PC-3 (cell line): ENCODE measurements around the gene EGLN2. TPM values are rescaled to one million over a fixed set of nuclear protein-coding genes. Genes with fewer than 3 reads are reported as not detected.
A peak's percentile ranks its signal among the peaks of the same experiment; 100 is the strongest.

Experiments
- ATAC-seq: fragments of 200-7000 bp; cut with Tn5 transposase; 2 replicates; pipeline ENCODE4 v1.9.1; 2020; ENCODE audit warnings: mild to moderate bottlenecking, moderate library complexity
- BruUV-seq: library from RNA; stranded (reverse); fragments of 400-500 nt; replicated peaks from 2 replicates; lab custom pipeline; 2021; lab: Mats Ljungman, UMichigan
- CTCF ChIA-PET: fragments of 300-600 bp; sonication (Branson Sonifier 250); formaldehyde crosslinking; loops from one replicate; lab custom pipeline; 2022; ENCODE audit warnings: antibody characterized with exemption; lab: Charles Lee
- POLR2A ChIA-PET: fragments of 300-600 bp; sonication (Branson Sonifier 250); formaldehyde crosslinking; loops from one replicate; lab custom pipeline; 2022; ENCODE audit warnings: antibody characterized with exemption; ENCODE audit not compliant: unreplicated experiment; lab: Charles Lee
- DNase-seq: peaks from one replicate; pipeline ENCODE4 v3.0.0-alpha.2; 2015
- H2AFZ ChIP-seq: fragments of 300-600 bp; sonication (generic); 2 replicates; pipeline ENCODE4 v1.6.0; 2016; ENCODE audit warnings: antibody characterized with exemption, low read length
- H3F3A ChIP-seq: fragments of 300-600 bp; sonication (generic); one replicate; pipeline ENCODE4 v1.6.0; 2017; ENCODE audit warnings: antibody characterized with exemption, low read length, control low read depth, mild to moderate bottlenecking; ENCODE audit not compliant: unreplicated experiment
- H3K27ac ChIP-seq: fragments of 300-600 bp; sonication (generic); 2 replicates; pipeline ENCODE4 v1.5.1; 2016; ENCODE audit warnings: mild to moderate bottlenecking, low read length
- H3K27me3 ChIP-seq: fragments of 300-600 bp; sonication (generic); 2 replicates; pipeline ENCODE4 v1.6.1; 2016; ENCODE audit warnings: low read length, mixed read lengths
- H3K36me3 ChIP-seq: fragments of 300-600 bp; sonication (generic); 2 replicates; pipeline ENCODE4 v1.6.1; 2016; ENCODE audit warnings: low read depth, mixed run types, low read length, mixed read lengths
- H3K4me1 ChIP-seq: fragments of 300-600 bp; sonication (generic); 2 replicates; pipeline ENCODE4 v1.5.1; 2016; ENCODE audit warnings: low read length; ENCODE audit not compliant: insufficient read depth
- H3K4me2 ChIP-seq: fragments of 300-600 bp; sonication (generic); 2 replicates; pipeline ENCODE4 v1.6.0; 2016; ENCODE audit warnings: low read length
- H3K4me3 ChIP-seq: fragments of 300-600 bp; sonication (generic); 2 replicates; pipeline ENCODE4 v1.5.1; 2016; ENCODE audit warnings: mild to moderate bottlenecking, low read length, mixed read lengths
- H3K79me2 ChIP-seq: fragments of 300-600 bp; sonication (generic); 2 replicates; pipeline ENCODE4 v1.6.1; 2017; ENCODE audit warnings: low read length, mixed read lengths
- H3K9ac ChIP-seq: fragments of 300-600 bp; sonication (generic); 2 replicates; pipeline ENCODE4 v1.6.0; 2016; ENCODE audit warnings: mild to moderate bottlenecking, low read length
- H3K9me2 ChIP-seq: fragments of 300-600 bp; sonication (generic); replicated peaks from 2 replicates; pipeline ENCODE4 v1.6.1; 2016; ENCODE audit warnings: mixed run types, low read length, mixed read lengths
- H3K9me3 ChIP-seq: fragments of 300-600 bp; sonication (generic); 2 replicates; pipeline ENCODE4 v1.6.1; 2016; ENCODE audit warnings: low read length, mixed read lengths
- H4K20me1 ChIP-seq: fragments of 300-600 bp; sonication (generic); 2 replicates; pipeline ENCODE4 v1.6.1; 2016; ENCODE audit warnings: low read length, mixed read lengths
- CTCF ChIP-seq: fragments of 300-600 bp; sonication (generic); conservative IDR thresholded peaks from 2 replicates; pipeline ENCODE4 v1.5.1; 2017; ENCODE audit warnings: antibody characterized with exemption, low read depth, mild to moderate bottlenecking, low read length
- EZH2 ChIP-seq: fragments of 300-600 bp; sonication (generic); IDR thresholded peaks from one replicate; pipeline ENCODE4 v1.6.1; 2017; ENCODE audit warnings: antibody characterized with exemption, mild to moderate bottlenecking, low read length; ENCODE audit not compliant: unreplicated experiment
- EZH2phosphoT487 ChIP-seq: fragments of 300-600 bp; sonication (generic); IDR thresholded peaks from 2 replicates; pipeline ENCODE4 v1.6.1; 2018; ENCODE audit warnings: mild to moderate bottlenecking, antibody characterized with exemption, low read length, borderline replicate concordance
- intact Hi-C: fragments of 100-400 bp; cut with micrococcal nuclease; formaldehyde crosslinking; loops from 2 replicates; pipeline ENCODE4 v1.9.0; 2023
- total RNA-seq: library from RNA; depleted of rRNA; stranded (reverse); fragments of >200 nt; gene quantifications from 2 replicates; pipeline ENCODE4 v1.2.3, GENCODE V29; 2014

The EGLN2 gene
- total RNA-seq, 1 experiment from 2014 or later: 36.6 TPM

GRCh38 chr19:40799558-40800338 is 757 bp downstream of the EGLN2 start:
- no peaks in the 10 kb centered on the region for H3K9me2 ChIP-seq
- TF ChIP-seq EZH2 (no peak), EZH2phosphoT487 (no peak), CTCF (no peak)
- H3F3A ChIP-seq: no peaks in the 10 kb centered on the region
- H3K27ac ChIP-seq: no peak overlapping the region
- H3K4me3 ChIP-seq: peak overlapping the region; percentile 85
- peaks cover 36% of the 10 kb centered on the region for H3K4me1 ChIP-seq
- H3K27me3 ChIP-seq: no peaks in the 10 kb centered on the region
- no peaks in the 10 kb centered on the region for H3K9me3 ChIP-seq
- H3K79me2 ChIP-seq: peaks cover 53% of the 10 kb centered on the region
- H3K9ac ChIP-seq: peak overlapping the region; percentile 71
- intact Hi-C loops: loop anchor here (10.0 kb wide), 1 partner anchor 135 kb away; no protein-coding TSS in a partner anchor
- peak overlapping the region; percentile 92 for H3K4me2 ChIP-seq
- H4K20me1 ChIP-seq: peaks cover 15% of the 10 kb centered on the region; the same call in 1 of the 2 replicates
- no peaks in the 10 kb centered on the region for H3K36me3 ChIP-seq
- ATAC-seq (0 out of 2 replicates have a peak, but pooled peaks have one; percentile 6), DNase-seq (no peak)
- BruUV-seq: no TSS peak
- POLR2A ChIA-PET: interaction anchor here (0.6 kb wide), 2 partner anchors 114 to 345 kb away, joined by 4 to 17 read pairs; no protein-coding TSS in a partner anchor
- CTCF ChIA-PET: no interaction called here
- H2AFZ ChIP-seq: no peak overlapping the region

- no TSS peak for BruUV-seq
- Histone ChIP-seq H2AFZ (no peak overlapping the region), H3K79me2 (peaks cover 58% of the 10 kb centered on the region), H3K9ac (peak overlapping the region; percentile 71), H3K4me3 (peak overlapping the region; percentile 85), H3K4me2 (peak overlapping the region; percentile 92), H3K9me2 (no peaks in the 10 kb centered on the region), H4K20me1 (peaks cover 15% of the 10 kb centered on the region; the same call in 1 of the 2 replicates), H3K27me3 (no peaks in the 10 kb centered on the region), H3F3A (no peaks in the 10 kb centered on the region), H3K4me1 (peaks cover 36% of the 10 kb centered on the region), H3K36me3 (peaks cover 2% of the 10 kb centered on the region; the same call in 1 of the 2 replicates), H3K27ac (no peak overlapping the region), H3K9me3 (no peaks in the 10 kb centered on the region)
- TF ChIP-seq CTCF: no peak
- no peak for TF ChIP-seq EZH2phosphoT487
- TF ChIP-seq EZH2: no peak
- DNase-seq (no peak), ATAC-seq (no peak)
- intact Hi-C loops: no loop called here
- ChIA-PET CTCF (no interaction called here), POLR2A (no interaction called here)
Observed at GRCh38 chr19:40800339-40800996, 1.5 kb downstream of the EGLN2 start.
